HG02973 (cell line): Measurements from ENCODE around the gene PDE3B.
"Not testable (repeated sequence)": the region's sequence is repeated elsewhere in the genome, so short reads cannot be mapped to it uniquely, and the experiment has no call there.

Experiments used
- ATAC-seq: cut with Tn5 transposase; IDR thresholded peaks from one replicate; pipeline ENCODE4 v1.9.1; 2021; ENCODE audit warnings: moderate library complexity; ENCODE audit not compliant: unreplicated experiment

Gene PDE3B

DNA sequence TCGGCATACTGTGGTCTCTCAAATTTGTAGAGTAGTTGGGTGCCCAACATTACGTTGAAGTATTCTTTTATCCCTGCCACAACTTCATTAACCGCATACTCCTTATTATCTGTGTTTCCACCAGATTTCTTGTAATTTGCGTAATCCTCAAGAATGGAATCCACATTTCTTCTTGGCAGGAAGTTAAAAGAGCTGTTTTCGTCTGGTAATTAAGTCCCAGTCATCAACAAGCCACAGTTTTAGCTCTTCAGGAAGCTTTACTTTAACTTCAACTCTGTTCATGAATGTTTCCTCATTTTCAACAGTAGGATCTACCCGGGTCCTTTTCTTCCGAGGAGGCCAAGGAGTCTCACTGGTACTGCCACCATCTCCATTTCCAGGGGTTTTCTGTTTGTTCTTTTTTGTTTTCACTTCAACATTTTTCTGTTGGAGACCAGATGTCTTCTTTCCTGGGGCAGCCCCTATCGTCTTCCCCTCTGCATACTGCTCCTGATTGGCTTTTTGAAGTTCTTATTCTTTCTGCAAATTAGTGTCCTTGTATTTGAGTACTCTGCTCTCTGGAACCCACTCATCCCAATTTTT, 30.3 kb downstream of the PDE3B start:
- no peak for ATAC-seq

DNA sequence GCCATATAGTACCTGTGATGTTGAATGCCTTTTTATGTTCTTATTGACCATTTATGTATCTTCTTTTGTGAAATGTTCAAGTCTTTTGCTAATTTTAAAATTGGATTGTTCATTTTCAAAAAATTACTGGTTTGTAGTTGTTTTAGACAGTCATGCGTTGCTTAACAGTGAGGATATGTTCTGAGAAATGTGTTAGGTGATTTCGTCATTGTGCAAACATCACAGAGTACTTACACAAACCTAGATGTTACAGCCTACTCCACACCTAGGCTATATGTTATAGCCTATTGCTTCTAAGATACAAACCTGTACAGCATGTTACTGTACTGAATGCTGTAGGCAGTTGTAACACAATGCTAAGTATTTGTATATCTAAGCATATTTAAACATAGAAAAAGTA, 32.5 kb downstream of the PDE3B start:
- no peak for ATAC-seq

DNA sequence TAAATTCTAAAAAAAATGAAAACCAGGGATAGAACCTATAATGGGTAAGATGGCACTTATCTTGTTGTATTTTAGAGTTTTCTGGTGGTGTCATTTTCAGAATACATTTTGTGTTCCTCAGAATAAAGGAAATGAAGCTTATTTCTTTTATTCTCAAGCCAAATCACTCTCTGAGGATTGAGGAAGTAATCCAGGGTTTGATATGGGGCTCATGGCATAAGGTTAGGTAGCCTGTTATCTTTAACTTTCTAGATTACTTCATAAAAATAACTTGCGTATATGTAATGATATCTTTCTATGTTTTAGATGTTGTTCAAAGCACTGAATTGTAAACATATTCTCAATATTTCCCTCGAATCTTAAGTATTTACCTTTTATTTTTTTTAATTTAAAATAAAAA, 33.5 kb downstream of the PDE3B start:
- no peak for ATAC-seq

DNA sequence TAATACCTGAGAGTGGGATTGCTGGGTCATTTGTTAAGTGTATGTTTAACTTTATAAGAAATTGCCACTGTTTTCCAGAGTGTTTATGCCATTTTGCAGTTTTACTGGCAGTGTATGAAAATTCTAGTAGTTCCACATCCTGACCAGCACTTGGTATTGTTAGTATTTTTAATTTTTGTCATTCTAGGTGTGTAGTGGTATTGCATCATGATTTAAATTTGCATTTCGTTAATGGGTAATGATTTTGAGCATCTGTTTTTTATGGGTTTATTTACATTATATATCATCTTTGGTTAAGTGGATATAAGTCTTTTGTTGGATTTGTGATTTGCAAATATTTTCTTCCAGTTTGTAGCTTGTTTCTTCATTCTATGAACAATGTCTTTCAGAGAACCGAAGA, 34.7 kb downstream of the PDE3B start:
- ATAC-seq, result no peak

DNA sequence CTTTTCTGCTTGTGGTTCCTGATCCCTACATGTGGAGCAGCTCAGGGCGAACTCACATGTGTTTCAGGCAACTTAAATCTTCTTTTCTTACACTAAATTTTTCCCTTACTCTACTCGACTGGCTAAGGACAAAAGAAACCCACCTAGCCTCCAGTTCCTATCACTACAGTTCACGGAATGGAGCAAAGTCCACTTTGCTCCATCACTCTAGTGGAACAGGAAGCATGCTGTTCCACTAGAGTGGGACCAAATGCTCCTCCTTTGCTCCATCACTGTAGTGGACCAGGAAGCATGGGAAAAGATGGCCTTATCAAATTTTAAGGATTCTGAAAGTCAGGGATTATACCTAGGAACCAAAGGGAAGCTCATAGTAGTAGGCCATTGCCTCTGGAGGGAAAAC, 36.1 kb downstream of the PDE3B start:
- no peak for ATAC-seq

DNA sequence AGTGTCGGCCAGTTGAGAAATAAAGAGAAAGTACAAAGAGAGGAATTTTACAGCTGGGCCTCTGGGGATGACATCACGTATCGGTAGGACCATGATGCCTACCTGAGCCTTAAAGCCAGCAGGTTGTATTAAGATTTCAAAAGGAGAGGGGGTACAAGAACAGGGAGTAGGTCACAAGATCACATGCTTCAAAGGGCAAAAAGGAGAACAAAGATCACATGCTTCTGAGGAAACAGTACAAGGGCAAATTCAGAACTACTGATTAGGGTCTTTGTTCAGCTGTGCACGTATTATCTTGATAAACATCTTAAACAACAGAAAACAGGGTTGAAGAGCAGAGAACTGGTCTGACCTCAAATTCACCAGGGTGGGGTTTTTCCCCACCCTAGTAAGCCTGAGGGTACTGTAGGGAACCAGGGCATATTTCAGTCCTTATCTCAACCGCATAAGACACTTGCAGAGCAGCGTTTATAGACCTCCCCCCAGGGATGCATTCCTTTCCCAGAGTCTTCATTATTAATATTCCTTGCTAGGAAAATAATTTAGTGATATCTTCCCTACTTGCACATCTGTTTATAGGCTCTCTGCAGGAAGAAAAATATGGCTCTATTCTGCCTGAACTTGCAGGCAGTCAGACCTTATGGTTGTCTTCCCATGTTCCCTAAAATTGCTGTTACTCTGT, 40.8 kb downstream of the PDE3B start:
- ATAC-seq, result not testable (repeated sequence)

DNA sequence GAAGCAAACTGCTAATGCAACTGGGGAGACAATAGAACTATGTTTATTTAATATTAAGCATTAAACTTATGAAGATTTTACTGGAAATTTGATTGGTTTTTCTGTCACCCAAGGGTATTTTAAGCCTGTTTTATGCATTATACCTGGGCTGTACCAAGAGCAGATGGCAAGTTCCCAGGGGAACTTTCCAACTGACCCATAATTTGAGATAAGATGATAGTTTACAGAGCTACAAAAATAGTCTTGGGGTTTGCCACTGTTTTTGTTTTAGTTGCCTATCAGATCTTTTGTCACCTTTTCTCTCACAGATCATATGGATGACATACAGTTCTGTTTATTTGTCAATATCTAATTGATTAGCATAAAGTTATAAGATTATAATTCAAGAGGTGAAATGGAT, 43.9 kb downstream of the PDE3B start:
- ATAC-seq, result no peak

DNA sequence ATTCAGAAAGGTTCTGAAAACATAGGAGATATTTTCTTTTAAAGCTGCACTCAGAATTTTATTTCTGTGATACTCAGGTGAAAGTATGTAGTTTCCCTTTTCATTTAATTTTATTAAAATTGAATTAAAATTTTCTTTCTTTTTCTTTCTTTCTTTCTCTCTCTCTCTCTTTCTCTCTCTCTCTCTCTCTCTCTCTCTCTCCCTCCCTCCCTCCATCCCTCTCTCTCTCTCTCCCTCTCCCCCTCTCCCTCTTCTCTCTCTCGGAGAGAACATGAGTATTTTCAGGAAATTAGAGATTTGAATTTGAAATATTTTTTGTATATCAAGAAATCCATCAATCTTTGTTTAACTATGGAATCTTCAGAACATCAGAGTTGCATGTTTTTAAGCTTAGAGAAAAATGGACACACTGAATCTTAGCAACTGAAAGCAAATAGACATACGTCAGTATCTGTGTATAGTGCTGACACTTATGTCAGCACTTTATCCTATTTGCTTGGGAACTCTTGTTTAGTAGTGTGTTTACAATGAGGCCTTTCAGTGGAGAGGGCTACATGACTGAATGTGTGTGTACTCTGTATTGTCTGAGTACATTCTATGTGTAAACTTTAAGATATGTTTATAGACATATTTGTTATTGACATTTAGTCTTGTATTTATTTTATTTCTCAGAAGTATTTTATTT, 44.5 kb downstream of the PDE3B start:
- no peak for ATAC-seq

DNA sequence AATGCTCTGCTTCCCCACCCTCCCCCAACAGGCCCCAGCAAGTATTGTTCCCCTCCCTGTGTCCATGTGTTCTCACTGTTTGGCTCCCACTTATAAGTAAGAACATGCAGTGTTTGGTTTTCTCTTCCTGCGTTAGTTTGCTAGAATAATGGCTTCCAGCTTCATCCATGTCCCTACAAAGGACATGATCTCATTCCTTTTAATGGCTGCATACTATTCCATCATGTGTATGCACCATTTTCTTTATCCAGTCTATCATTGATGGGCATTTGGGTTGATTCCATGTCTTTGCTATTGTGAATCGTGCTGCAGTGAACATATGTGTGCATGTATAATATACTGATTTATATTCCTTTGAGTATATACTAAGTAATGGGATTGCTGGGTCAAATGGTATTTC, 52.1 kb downstream of the PDE3B start:
- ATAC-seq, result not testable (repeated sequence)

DNA sequence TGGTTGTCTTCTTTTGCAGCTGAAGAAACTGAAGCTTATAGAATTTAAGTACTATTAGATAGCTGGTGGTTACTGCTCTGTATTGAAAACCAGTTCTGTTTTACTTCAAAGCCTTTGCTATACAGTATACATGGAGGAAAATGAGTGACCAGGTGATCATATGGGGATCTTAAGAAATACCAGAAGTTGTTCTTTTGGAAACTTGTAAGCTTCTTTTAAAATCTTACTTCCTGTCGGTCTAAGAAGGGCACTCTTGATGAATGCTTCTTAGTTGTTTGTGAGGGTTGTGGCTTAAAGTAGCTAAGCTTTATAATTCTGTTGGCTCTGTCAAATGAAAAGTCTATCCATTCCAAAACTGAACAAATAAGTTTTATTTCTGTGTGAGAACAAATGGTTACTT, 55.2 kb downstream of the PDE3B start:
- no peak for ATAC-seq

DNA sequence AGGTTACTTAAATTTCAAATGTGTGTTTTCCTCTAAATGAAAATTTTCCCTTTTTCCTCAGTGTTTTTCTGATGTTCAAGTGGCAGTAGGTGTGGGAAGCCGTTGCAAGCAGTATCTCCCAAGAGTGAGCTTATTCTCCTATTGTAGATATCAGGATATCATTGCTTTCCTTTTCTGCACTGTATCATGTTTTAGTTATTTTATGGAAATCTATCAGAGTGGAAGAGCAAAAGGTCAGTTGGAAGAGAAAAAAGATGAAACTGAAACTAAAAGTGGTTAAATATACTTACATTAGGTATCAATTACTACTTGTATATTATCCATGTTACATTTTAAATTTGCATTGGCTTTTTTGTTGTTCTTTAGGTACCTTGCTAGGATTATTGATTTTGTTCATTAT, 57.0 kb downstream of the PDE3B start:
- ATAC-seq, result no peak

DNA sequence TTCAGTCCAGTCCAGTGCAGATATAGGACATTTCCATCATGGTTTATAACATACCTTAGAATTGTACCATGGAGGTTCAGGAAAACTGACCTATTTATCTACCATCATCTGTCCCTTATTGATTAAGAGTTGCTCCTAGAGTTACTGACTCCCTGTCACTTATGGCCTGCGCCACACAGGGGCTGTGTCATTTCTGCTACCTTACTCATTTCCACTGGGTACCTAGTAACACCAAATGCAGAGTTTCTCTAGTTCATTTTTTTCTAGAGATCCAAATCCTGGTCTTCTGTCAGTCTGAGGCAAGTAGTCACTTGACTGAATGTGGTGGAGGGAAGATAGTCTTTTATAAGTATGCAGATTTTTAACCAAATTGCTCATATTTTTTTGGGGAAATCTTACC, 59.2 kb downstream of the PDE3B start:
- ATAC-seq, result no peak

DNA sequence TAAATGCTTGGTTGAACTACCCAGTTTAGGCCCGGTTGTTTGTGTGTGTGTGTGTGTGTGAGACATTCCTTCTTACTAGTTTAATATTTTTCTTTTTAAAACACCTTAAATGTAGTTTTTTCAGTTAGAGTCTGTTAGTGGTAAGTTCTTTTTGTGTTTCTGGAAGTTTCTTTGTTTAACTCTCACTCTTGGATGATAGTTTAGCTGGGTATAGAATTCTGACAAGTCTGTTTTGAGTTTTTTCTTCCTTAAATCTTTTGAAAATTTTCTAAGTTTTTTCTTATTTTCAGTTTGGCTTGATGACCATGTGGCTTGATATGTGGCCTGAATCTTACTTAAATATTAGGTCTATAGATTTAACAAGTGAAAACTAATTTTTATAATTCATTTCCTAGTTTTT, 60.1 kb downstream of the PDE3B start:
- ATAC-seq, result no peak

DNA sequence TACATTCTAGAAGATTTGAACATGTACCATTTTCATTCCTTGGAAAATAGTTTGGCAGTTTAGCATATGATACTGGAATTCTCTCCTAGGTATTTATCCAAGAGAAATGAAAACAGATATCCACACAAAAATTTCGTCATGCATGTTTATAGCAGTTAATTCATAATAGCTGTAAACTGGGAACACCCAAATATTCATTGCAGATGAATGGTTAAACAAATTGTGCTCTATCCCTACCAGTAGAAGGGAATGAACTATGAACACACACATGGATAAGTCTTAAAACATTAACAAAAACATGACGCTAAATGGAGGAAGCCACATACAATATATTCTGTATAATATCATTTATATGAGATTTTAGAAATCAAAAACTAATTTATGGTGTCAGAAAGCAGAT, 61.5 kb downstream of the PDE3B start:
- no peak for ATAC-seq

DNA sequence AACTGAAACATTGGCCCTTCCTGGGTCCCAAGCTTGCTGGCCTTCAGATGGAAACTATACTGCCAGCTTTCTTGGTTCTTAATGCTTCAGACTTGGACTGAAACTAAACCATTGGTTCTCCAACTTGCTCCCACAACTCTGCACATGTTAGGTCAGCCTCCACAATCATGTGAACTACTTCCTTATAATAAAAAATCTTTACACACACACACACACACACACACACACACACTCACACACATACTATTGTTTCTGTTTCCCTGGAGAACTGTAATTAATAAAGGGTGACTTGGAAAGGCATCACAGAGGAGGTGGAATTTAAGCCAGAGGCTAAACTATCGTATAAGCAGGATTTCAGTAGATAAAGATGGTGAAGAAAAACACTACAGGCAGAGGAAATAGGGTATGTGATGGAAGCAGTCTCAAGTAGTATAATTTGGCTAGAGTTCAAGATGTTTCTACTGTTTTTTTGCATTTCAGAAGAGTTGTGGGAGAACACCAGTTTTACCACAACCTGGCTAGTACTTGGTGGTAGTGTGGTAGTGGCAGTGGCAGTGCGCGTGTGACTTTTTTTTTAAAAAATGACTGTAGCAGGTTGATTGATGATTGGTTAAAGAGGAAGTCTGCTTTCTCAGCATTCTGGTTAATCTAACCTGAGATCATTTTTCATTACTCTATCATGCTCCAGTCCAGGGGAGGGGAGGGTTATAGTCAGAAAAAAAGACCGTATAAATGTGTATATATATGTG, 70.1 kb downstream of the PDE3B start:
- no peak for ATAC-seq

DNA sequence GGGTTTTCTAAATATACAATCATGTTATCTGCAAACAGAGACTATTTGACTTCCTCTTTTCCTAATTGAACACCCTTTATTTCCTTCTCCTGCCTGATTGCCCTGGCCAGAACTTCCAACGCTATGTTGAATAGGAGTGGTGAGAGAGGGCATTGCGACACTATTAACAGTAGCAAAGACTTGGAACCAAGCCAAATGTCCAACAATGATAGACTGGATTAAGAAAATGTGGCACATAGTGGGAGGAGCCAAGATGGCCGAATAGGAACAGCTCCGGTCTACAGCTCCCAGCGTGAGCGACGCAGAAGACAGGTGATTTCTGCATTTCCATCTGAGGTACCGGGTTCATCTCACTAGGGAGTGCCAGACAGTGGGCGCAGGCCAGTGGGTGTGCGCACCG, 72.1 kb downstream of the PDE3B start:
- ATAC-seq, result not testable (repeated sequence)

DNA sequence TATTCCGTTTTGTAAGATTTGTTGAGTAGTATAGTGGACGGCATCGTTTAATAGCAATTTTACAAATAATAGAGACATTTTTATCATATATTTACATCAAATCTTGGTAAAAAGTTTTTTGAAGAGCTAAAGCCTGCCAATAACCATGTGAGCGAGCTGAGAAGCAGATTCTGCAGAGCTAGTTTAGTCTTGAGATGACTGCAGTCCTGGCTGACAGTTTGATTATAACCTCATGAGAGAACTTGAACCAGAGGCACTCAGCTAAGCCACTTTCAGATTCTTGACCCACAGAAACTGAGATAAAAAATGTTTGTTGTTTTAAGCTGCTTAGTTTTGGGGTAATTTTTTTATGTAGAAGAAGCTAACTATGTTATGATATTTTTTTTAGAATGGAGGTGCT, 78.9 kb downstream of the PDE3B start:
- ATAC-seq, result no peak

DNA sequence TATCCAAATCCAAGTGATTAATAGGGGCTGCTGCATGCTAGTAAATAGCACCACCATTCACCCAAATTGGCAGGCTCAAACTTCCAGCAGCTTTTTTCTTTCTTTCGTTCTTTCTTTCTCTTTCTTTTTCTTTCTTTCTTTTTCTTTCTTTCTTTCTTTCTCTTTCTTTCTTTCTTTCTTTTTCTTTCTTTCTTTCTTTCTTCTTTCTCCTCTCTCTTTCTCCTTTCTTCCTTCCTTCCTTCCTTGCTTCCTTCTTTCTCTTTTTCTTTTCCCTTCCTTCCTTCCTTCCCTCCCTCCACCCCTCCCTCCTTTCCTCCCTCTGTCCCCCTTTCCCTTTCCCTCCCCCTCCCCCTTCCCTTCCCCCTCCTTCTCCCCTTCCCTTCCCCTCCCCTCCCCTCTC, 81.5 kb downstream of the PDE3B start:
- no peak for ATAC-seq

DNA sequence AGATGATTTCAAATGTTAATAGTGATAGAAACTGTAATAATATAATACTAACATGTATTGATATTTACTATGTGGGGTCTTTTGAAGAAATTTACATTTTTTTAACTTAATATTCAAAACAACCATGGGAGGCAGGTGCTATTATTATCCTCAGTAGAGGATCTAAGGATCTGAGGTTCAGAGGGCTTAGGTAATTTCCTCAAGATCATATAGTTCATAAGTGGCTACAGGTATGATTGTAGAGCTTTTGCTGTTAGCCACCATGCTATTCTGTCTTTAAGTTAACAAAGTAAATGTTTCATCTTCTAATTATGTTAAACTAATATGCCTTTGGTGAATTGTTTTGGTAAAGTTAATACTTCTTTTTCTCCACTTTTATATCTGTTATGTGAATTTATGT, 83.6 kb downstream of the PDE3B start:
- ATAC-seq, result no peak

DNA sequence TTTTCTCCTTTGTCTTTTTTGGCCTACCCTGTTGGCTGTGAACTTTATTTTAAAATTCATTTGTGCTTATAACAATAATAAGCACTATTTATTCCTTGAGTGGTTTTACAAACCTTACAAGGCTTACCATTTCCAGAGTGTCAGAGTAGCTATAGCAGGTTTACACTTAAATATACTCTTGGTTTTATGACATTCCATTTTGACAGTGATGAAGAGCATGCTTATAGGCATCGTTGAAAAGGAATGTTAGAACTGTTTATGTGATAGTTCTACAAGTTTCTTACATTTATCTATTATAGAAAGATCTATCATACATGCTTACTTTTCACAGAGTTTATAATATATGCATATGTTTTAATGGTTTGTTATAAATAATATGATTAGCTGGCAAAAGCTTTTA, 84.1 kb downstream of the PDE3B start:
- no peak for ATAC-seq

DNA sequence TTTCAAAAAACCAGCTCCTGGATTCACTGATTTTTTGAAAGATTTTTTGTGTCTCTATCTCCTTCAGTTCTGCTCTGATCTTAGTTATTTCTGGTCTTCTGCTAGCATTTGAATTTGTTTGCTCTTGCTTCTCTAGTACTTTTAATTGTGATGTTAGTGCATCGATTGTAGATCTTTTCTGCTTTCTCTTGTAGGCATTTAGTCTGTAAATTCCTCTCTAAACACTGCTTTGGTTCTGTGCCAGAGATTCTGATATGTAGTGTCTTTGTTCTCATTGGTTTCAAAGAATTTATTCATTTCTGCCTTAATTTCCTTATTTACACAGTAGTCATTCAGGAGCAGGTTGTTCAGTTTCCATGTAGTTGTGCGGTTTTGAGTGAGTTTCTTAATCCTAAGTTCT, 96.9 kb downstream of the PDE3B start:
- not testable (repeated sequence) for ATAC-seq

DNA sequence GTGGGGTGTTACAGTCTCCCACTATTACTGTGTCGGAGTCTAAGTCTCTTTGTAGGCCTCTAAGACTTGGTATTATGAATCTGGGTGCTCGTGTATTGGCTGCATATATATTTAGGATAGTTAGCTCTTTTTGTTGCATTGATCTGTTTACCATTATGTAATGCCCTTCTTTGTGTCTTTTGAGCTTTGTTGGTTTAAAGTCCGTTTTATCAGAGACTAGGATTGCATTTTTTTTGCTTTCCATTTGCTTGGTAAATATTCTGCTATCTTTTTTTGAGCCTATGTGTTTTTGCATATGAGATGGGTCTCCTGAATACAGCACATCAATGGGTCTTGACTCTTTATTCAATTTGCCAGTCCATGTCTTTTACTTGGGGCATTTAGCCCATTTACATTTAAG, 97.6 kb downstream of the PDE3B start:
- ATAC-seq, result no peak
